VCaP (cell line): ENCODE results near the gene SERPINA1.
A peak's percentile ranks its signal among the peaks of the same experiment; 100 is the strongest.
"Not testable (repeated sequence)": the region's sequence is repeated elsewhere in the genome, so short reads cannot be mapped to it uniquely, and the experiment has no call there.

Experiments used
- H3K27ac ChIP-seq: fragments of 450-650 bp; 2 replicates; pipeline ENCODE4 v1.5.1; 2017
- CTCF ChIP-seq: fragments of 450-650 bp; conservative IDR thresholded peaks from 2 replicates; pipeline ENCODE4 v1.5.1; 2017; ENCODE audit warnings: mild to moderate bottlenecking, moderate library complexity

SERPINA1 gene

GRCh38 chr14:94412671-94413638 lies 24.6 kb upstream of the SERPINA1 start:
- H3K27ac ChIP-seq: peak overlapping the region; percentile 83
- TF ChIP-seq CTCF: no peak

GRCh38 chr14:94411638-94412037 lies 23.2 kb upstream of the SERPINA1 start:
- peak overlapping the region; percentile 83 for H3K27ac ChIP-seq
- TF ChIP-seq CTCF: no peak

DNA sequence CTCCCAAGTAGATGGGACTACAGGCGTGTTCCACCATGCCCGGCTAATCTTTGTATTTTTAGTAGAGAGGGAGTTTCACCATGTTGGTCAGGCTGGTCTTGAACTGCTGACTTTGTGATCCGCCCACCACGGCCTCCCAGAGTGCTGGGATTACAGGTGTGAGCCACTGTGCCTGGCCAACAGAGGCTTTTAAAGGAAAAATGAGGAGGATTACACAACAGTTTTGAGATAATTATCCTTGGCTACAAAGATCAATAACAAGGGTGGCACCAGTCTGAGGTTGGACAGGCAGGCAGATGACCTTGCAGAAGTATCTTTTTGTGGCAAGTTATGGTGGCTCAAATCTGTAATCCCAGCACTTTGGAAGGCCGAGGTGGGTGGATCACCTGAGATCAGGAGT lies 21.0 kb upstream of the SERPINA1 start:
- not testable (repeated sequence) for H3K27ac ChIP-seq

- TF ChIP-seq CTCF: no peak
- no peak overlapping the region for H3K27ac ChIP-seq
These were observed 20.2 kb upstream of the SERPINA1 start for GRCh38 chr14:94408546-94409095.

GRCh38 chr14:94407906-94408305 lies 19.5 kb upstream of the SERPINA1 start:
- H3K27ac ChIP-seq: no peak overlapping the region
- TF ChIP-seq CTCF: no peak

- no peak for TF ChIP-seq CTCF
- H3K27ac ChIP-seq: no peak overlapping the region
These were observed 18.5 kb upstream of the SERPINA1 start for GRCh38 chr14:94406910-94407309.

- H3K27ac ChIP-seq: no peak overlapping the region
- TF ChIP-seq CTCF: no peak
These were observed 17.1 kb upstream of the SERPINA1 start for GRCh38 chr14:94405486-94405885.

- H3K27ac ChIP-seq: no peak overlapping the region
- TF ChIP-seq CTCF: no peak
These were observed 16.2 kb upstream of the SERPINA1 start for GRCh38 chr14:94404561-94404960.
